ENCODE data around the gene ADARB1. TPM values are rescaled to one million over a fixed set of nuclear protein-coding genes. Genes with fewer than 3 reads are reported as not detected.

The ADARB1 gene
- total and polyA plus RNA-seq, 4 experiments from 2014 or later, result 4.6 to 50.0 (median 30.9) TPM

DNA sequence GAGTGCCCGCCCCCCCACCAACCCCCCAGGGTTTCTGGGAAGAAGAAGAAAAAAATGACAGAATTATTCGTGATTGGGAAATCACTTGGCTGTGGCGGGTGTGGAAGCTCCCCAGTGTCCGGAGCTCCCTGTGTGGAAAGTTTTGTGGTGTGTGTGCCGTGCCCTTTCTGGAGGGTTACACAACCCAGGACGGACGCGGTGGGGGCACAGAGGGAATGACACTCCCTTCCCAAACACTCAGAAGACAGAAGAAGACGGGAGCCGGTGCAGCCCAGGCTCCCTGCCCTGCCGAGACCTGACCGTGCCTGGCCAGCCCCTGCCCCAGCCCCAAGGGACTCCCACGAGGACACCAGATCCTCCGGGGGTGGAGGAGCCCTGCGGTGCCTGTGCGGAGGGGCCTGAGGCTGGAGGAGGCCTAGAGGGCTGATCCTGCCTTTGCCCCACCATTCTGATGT lies 33.0 kb upstream of the ADARB1 start:
- H3K36me3 Mint-ChIP-seq, result peaks cover 0 to 3% of the 10 kb centered on the region in 2 donors
- H3K27ac ChIP-seq (ENCODE audit: low read depth, low read length), result no peak overlapping the region
- H3K4me3 ChIP-seq (ENCODE audit: low read length in 2 of 2), result no peak overlapping the region
- peaks cover 2 to 25% (median 7%) of the 10 kb centered on the region in 8 donors for H3K9me3 Mint-ChIP-seq
- intact Hi-C loops (cut with micrococcal nuclease), result no loop called here
- peaks cover 12 to 20% of the 10 kb centered on the region in 2 donors for H3K27me3 Mint-ChIP-seq
- peaks cover 0 to 4% (median 0%) of the 10 kb centered on the region in 4 donors for H3K4me1 Mint-ChIP-seq
- no peak for DNase-seq
- H3K27me3 ChIP-seq (ENCODE audit: insufficient read depth, low read length), result no peaks in the 10 kb centered on the region
- H3K9me3 ChIP-seq (ENCODE audit: control insufficient read depth in 1 of 2, low read length in 2 of 2), result peaks cover 0 to 3% of the 10 kb centered on the region in 2 donors
- no peaks in the 10 kb centered on the region for H3K36me3 ChIP-seq (ENCODE audit: insufficient read depth, low read length)
- peak overlapping the region in 1 of 7 donors; percentile 1 for H3K27ac Mint-ChIP-seq
- no peaks in the 10 kb centered on the region for H3K4me1 ChIP-seq (ENCODE audit: insufficient read depth, low read length)
- POLR2A ChIA-PET (ENCODE audit: partially characterized antibody), result no interaction called here
- CTCF ChIA-PET (ENCODE audit: partially characterized antibody), result no interaction called here
- no peak overlapping the region for H3K4me3 Mint-ChIP-seq

DNA sequence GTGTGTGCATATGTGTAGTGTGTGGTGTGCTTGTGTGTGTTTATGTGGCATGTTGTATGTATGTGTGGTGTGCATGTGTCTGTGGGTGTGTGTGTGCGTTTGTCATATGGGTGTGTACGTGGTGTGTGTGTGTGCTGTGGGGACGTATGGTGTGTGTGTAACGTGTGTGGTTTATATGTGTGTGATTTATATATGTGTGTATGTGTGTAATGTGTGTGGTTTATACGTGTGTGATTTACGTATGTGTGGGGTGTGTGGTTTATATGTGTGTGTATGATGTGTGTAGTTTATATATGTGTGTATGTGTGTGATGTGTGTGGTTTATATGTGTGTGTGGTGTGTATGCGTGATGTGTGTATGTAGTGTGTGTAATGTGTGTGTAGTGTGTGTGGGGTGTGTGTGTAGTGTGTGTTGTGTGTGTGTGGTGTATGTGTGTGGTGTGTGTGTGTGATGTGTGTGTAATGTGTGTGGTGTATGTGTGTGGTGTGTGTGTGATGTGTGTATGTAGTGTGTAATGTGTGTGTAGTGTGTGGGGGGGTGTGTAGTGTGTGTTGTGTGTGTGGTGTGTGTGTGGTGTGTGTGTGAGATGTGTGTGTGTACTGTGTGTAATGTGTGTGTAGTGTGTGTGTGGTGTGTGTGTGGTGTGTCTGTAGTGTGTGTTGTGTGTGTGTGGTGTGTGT lies 32.3 kb upstream of the ADARB1 start:
- H3K9me3 Mint-ChIP-seq, result peaks cover 2 to 26% (median 9%) of the 10 kb centered on the region in 8 donors
- Histone ChIP-seq H3K4me3 (ENCODE audit: low read length in 2 of 2) (no peak overlapping the region), H3K9me3 (ENCODE audit: control insufficient read depth in 1 of 2, low read length in 2 of 2) (peaks cover 0 to under 1% of the 10 kb centered on the region in 2 donors), H3K4me1 (ENCODE audit: insufficient read depth, low read length) (no peaks in the 10 kb centered on the region), H3K27me3 (ENCODE audit: insufficient read depth, low read length) (no peaks in the 10 kb centered on the region), H3K27ac (ENCODE audit: low read depth, low read length) (no peak overlapping the region), H3K36me3 (ENCODE audit: insufficient read depth, low read length) (no peaks in the 10 kb centered on the region)
- CTCF ChIA-PET (ENCODE audit: partially characterized antibody), result no interaction called here
- POLR2A ChIA-PET (ENCODE audit: partially characterized antibody), result no interaction called here
- H3K27ac Mint-ChIP-seq, result peak overlapping the region in 3 of 7 donors; percentile 2 to 26 (median 10)
- H3K4me3 Mint-ChIP-seq, result no peak overlapping the region
- intact Hi-C loops (cut with micrococcal nuclease), result no loop called here
- peaks cover 0 to 3% of the 10 kb centered on the region in 2 donors for H3K36me3 Mint-ChIP-seq
- H3K4me1 Mint-ChIP-seq, result peaks cover 0 to 4% (median 0%) of the 10 kb centered on the region in 4 donors
- H3K27me3 Mint-ChIP-seq, result peaks cover 12 to 20% of the 10 kb centered on the region in 2 donors
- DNase-seq, result no peak

DNA sequence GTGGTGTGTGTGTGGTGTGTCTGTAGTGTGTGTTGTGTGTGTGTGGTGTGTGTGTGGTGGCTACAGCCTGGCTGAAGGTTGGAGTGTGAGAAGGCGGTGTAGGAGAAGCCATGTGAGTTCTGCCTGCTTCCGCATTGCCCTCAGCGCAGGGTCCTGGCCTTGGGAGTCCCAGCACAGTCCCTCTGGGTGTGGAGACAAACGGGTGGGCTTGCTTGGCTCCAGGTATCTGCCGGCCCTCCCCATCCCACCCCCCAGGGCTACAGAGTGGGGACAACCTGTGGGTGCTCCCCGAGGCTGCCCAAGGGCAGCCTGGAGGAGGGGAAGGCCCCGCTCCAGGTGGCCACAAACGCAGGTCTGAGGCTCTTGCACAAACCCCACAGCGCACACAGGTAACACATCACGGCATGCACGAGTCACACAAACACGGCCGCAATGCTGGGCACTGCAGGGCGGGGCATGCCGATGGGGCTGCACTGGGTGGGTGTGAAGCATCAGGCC lies 31.7 kb upstream of the ADARB1 start:
- no peak overlapping the region for H3K27ac Mint-ChIP-seq
- Histone ChIP-seq H3K9me3 (ENCODE audit: control insufficient read depth in 1 of 2, low read length in 2 of 2) (no peaks in the 10 kb centered on the region), H3K4me1 (ENCODE audit: insufficient read depth, low read length) (no peaks in the 10 kb centered on the region), H3K27me3 (ENCODE audit: insufficient read depth, low read length) (no peaks in the 10 kb centered on the region), H3K27ac (ENCODE audit: low read depth, low read length) (no peak overlapping the region), H3K36me3 (ENCODE audit: insufficient read depth, low read length) (no peaks in the 10 kb centered on the region), H3K4me3 (ENCODE audit: low read length in 2 of 2) (no peak overlapping the region)
- H3K9me3 Mint-ChIP-seq, result peaks cover 2 to 29% (median 14%) of the 10 kb centered on the region in 8 donors
- intact Hi-C loops (cut with micrococcal nuclease), result no loop called here
- CTCF ChIA-PET (ENCODE audit: partially characterized antibody), result interaction anchor here (1.4 kb wide), 1 partner anchor 96 kb away, joined by 4 read pairs; no protein-coding TSS in a partner anchor
- no peak for DNase-seq
- peaks cover 0 to 3% of the 10 kb centered on the region in 2 donors for H3K36me3 Mint-ChIP-seq
- H3K4me1 Mint-ChIP-seq, result peaks cover 0 to 4% (median 0%) of the 10 kb centered on the region in 4 donors
- POLR2A ChIA-PET (ENCODE audit: partially characterized antibody), result no interaction called here
- H3K4me3 Mint-ChIP-seq, result no peak overlapping the region
- peaks cover 12 to 20% of the 10 kb centered on the region in 2 donors for H3K27me3 Mint-ChIP-seq

DNA sequence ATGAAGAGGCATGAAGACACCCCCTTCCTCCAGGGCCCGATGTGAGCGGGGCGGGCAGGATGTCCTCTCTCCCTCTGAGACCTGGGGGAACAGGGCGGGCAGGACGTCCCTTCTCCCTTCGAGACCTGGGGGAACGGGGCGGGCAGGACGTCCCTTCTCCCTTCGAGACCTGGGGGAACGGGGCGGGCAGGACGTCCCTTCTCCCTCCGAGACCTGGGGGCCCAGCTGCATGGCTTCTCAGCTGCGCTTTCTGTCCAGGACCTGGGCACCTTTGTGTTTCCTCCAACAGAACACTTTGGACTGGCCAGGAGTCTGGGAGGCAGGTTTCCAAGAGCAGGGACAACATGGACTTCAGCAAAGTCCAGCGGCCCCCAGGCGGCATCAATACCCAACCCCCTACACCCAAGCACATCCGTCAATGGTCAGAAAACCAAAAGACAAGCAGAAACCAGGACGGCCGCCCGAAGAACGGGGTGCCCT lies 30.8 kb upstream of the ADARB1 start:
- H3K27ac Mint-ChIP-seq, result no peak overlapping the region
- H3K4me3 Mint-ChIP-seq, result no peak overlapping the region
- ChIA-PET POLR2A (ENCODE audit: partially characterized antibody) (no interaction called here), CTCF (ENCODE audit: partially characterized antibody) (interaction anchor here (1.4 kb wide), 1 partner anchor 95 kb away, joined by 4 read pairs; no protein-coding TSS in a partner anchor)
- H3K36me3 Mint-ChIP-seq, result peaks cover 0 to 3% of the 10 kb centered on the region in 2 donors
- intact Hi-C loops (cut with micrococcal nuclease), result no loop called here
- Histone ChIP-seq H3K27ac (ENCODE audit: low read depth, low read length) (no peak overlapping the region), H3K9me3 (ENCODE audit: control insufficient read depth in 1 of 2, low read length in 2 of 2) (no peaks in the 10 kb centered on the region), H3K36me3 (ENCODE audit: insufficient read depth, low read length) (no peaks in the 10 kb centered on the region), H3K4me3 (ENCODE audit: low read length in 2 of 2) (no peak overlapping the region), H3K4me1 (ENCODE audit: insufficient read depth, low read length) (no peaks in the 10 kb centered on the region), H3K27me3 (ENCODE audit: insufficient read depth, low read length) (no peaks in the 10 kb centered on the region)
- peaks cover 2 to 30% (median 14%) of the 10 kb centered on the region in 8 donors for H3K9me3 Mint-ChIP-seq
- no peak for DNase-seq
- peaks cover 0 to 4% (median 0%) of the 10 kb centered on the region in 4 donors for H3K4me1 Mint-ChIP-seq
- H3K27me3 Mint-ChIP-seq, result peaks cover 12 to 20% of the 10 kb centered on the region in 2 donors

DNA sequence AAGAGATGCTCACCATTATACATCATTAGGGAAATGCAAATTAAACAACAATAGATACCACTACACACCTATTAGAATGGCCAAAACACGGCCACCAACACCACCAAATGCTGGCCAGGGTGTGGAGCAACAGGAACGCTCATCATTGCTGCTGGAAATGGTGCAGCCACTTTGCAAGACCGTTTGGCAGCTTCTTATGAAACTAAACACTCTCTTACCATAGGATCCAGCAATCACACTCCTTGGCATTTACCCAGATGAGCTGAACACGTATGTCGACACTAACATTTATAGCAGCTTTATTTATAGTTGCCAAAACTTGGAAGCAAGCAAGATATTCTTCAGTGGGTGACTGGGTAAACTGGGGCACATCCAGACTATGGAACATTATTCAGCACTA lies 28.9 kb upstream of the ADARB1 start:
- Histone ChIP-seq H3K27ac (ENCODE audit: low read depth, low read length) (no peak overlapping the region), H3K9me3 (ENCODE audit: control insufficient read depth in 1 of 2, low read length in 2 of 2) (no peaks in the 10 kb centered on the region), H3K4me1 (ENCODE audit: insufficient read depth, low read length) (no peaks in the 10 kb centered on the region), H3K4me3 (ENCODE audit: low read length in 2 of 2) (no peak overlapping the region), H3K27me3 (ENCODE audit: insufficient read depth, low read length) (no peaks in the 10 kb centered on the region), H3K36me3 (ENCODE audit: insufficient read depth, low read length) (no peaks in the 10 kb centered on the region)
- ChIA-PET POLR2A (ENCODE audit: partially characterized antibody) (no interaction called here), CTCF (ENCODE audit: partially characterized antibody) (interaction anchor here (0.8 to 1.2 kb wide), 2 partner anchors 16 to 91 kb away, joined by 3 read pairs; no protein-coding TSS in a partner anchor)
- DNase-seq, result no peak
- Mint-ChIP-seq H3K9me3 (peaks cover 2 to 31% (median 14%) of the 10 kb centered on the region in 8 donors), H3K27me3 (peaks cover 12 to 22% of the 10 kb centered on the region in 2 donors), H3K4me3 (no peak overlapping the region), H3K4me1 (peaks cover 0 to 4% (median 0%) of the 10 kb centered on the region in 4 donors), H3K36me3 (peaks cover 0 to 3% of the 10 kb centered on the region in 2 donors), H3K27ac (no peak overlapping the region)
- intact Hi-C loops (cut with micrococcal nuclease), result no loop called here

DNA sequence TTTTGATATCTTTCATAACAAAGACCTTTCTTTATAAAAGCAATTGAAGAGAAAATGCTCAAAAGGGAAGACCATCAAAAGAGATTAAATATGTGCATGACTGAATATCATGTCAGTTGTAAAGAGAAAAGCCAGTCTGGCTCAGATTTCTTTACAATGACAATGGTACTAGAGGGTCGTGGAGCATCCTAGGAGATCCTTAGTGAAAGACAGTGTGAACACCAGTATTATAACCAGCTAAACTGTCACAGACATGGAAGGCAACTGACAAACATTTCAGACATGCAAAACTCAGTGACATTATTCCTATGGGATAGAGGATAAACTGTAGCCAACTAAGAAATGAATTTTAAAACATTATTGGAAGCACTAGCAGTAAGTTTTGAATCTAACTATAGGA lies 27.1 kb upstream of the ADARB1 start:
- H3K4me3 Mint-ChIP-seq, result no peak overlapping the region
- H3K4me1 Mint-ChIP-seq, result peaks cover 0 to 2% (median 0%) of the 10 kb centered on the region in 4 donors
- peaks cover 2 to 31% (median 14%) of the 10 kb centered on the region in 8 donors for H3K9me3 Mint-ChIP-seq
- no peaks in the 10 kb centered on the region for H3K36me3 ChIP-seq (ENCODE audit: insufficient read depth, low read length)
- H3K36me3 Mint-ChIP-seq, result peaks cover 0 to under 1% of the 10 kb centered on the region in 2 donors
- intact Hi-C loops (cut with micrococcal nuclease), result no loop called here
- H3K27ac Mint-ChIP-seq, result no peak overlapping the region
- CTCF ChIA-PET (ENCODE audit: partially characterized antibody), result interaction anchor here (0.6 kb wide), 1 partner anchor 1242 kb away, joined by 5 read pairs; no protein-coding TSS in a partner anchor
- H3K27me3 ChIP-seq (ENCODE audit: insufficient read depth, low read length), result peaks cover 7% of the 10 kb centered on the region
- POLR2A ChIA-PET (ENCODE audit: partially characterized antibody), result no interaction called here
- H3K27me3 Mint-ChIP-seq, result peaks cover 8 to 21% of the 10 kb centered on the region in 2 donors
- DNase-seq, result no peak
- H3K27ac ChIP-seq (ENCODE audit: low read depth, low read length), result no peak overlapping the region
- no peaks in the 10 kb centered on the region for H3K4me1 ChIP-seq (ENCODE audit: insufficient read depth, low read length)
- no peaks in the 10 kb centered on the region for H3K9me3 ChIP-seq (ENCODE audit: control insufficient read depth in 1 of 2, low read length in 2 of 2)
- no peak overlapping the region for H3K4me3 ChIP-seq (ENCODE audit: low read length in 2 of 2)

DNA sequence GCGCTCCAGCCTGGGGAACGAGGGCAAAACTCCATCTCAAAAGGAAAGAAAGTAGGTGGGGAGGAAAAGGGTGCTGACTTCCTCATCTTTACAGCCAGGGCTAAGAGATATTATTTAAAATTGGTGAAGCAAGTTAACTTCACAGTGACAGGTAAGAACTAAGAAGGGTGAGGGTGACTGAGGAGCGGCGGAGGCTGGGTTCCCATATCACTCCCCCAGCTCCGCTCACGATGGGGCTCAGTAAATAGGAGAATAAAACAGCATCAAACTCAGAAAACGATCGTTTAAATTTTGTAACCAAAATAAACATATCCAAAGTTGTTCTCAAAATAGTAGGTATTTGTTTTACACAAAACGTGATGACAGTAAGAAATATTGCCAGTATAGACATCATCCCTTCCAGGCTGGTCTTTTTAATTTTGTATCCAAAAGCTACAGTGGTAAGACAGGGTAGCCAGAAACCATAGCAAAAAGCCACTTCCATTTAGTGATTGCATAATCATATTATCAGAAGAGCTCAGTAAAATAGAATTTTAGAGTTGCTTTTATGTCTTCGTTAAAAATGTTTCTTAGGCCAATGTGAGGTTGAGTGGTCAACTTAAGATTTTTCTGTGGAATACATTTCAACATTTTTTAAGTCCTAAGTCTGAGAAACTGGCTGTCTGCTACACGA lies 26.2 kb upstream of the ADARB1 start:
- Histone ChIP-seq H3K4me3 (ENCODE audit: low read length in 2 of 2) (no peak overlapping the region), H3K36me3 (ENCODE audit: insufficient read depth, low read length) (no peaks in the 10 kb centered on the region), H3K9me3 (ENCODE audit: control insufficient read depth in 1 of 2, low read length in 2 of 2) (no peaks in the 10 kb centered on the region), H3K27ac (ENCODE audit: low read depth, low read length) (no peak overlapping the region), H3K27me3 (ENCODE audit: insufficient read depth, low read length) (peaks cover 7% of the 10 kb centered on the region), H3K4me1 (ENCODE audit: insufficient read depth, low read length) (no peaks in the 10 kb centered on the region)
- CTCF ChIA-PET (ENCODE audit: partially characterized antibody), result interaction anchor here (0.6 kb wide), 1 partner anchor 1241 kb away, joined by 5 read pairs; no protein-coding TSS in a partner anchor
- POLR2A ChIA-PET (ENCODE audit: partially characterized antibody), result no interaction called here
- Mint-ChIP-seq H3K4me1 (no peaks in the 10 kb centered on the region), H3K36me3 (no peaks in the 10 kb centered on the region), H3K27me3 (peaks cover 9 to 23% of the 10 kb centered on the region in 2 donors), H3K9me3 (peaks cover 2 to 31% (median 14%) of the 10 kb centered on the region in 8 donors), H3K27ac (no peak overlapping the region), H3K4me3 (no peak overlapping the region)
- no peak for DNase-seq
- intact Hi-C loops (cut with micrococcal nuclease), result no loop called here
